Measurements from ENCODE around the gene DOK5.

DOK5 gene

DNA sequence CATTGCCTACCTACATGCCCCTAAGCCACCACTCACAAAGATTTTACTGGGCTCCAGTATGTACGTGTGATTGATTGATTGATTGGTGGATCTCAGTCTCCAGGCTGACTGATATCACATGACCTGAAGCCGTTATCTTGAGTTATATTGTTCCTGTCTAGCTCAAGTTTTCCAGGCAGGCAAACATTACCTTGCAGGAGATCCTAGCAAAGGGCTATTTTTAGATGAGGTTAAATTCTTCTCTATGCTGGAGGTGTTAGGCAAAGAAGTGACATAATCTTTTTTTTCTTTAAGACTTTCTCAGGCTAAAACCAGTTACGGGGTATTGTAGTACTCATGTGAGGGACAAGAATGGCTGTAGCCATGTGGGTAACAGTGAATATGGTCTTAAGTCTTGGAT lies 125.2 kb downstream of the DOK5 start:
- Histone ChIP-seq H3K9ac (ENCODE audit: low read length in 5 of 5) (no peak overlapping the region), H3K36me3 (ENCODE audit: control insufficient read depth in 5 of 5, insufficient read depth in 5 of 5, low read length in 5 of 5) (no peaks in the 10 kb centered on the region), H3K27me3 (ENCODE audit: control insufficient read depth in 5 of 5, insufficient read depth in 4 of 5, low read length in 5 of 5) (no peaks in the 10 kb centered on the region), H3K9me3 (ENCODE audit: control insufficient read depth in 5 of 5, low read length in 5 of 5) (peaks cover 0 to 2% (median 0%) of the 10 kb centered on the region in 5 donors), H3K4me1 (ENCODE audit: control insufficient read depth in 5 of 5, insufficient read depth in 5 of 5, low read length in 5 of 5) (no peaks in the 10 kb centered on the region), H3K4me3 (ENCODE audit: low read depth in 1 of 5, low read length in 5 of 5) (no peak overlapping the region), H3K27ac (ENCODE audit: low read depth, low read length) (no peak overlapping the region)

DNA sequence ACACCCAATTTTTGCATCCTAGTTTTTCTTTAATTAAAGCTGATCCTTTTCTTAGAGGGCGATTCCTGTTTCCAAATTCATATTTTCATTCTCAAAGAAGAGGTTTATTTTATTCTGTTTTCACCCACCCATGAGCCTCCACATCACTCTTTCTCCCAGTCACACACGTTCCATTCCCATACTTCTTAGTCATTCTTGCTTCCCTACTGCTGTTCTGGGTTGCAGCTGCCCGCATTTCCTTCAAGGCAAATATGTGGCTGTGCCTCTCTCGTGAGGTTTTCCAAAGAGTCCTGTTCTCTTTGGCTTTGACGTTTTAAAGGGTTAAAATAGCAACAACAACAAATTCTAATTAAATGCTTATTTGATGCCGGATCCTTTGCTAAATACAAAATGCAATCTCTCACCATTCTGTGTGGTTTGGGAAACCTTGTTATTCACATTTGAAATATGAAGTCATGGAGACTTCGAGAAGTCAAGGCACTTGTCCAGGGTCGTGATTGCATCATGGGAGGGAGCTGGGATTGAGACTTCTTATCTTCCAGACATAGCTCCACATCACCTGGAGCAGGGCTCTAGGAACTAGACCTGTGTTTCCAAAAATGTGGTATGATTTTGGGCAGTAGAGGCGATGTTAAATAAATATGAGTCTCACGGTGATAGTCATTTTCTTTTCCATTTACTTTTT lies 126.6 kb downstream of the DOK5 start:
- no peak overlapping the region for H3K4me3 ChIP-seq (ENCODE audit: low read depth in 1 of 5, low read length in 5 of 5)
- H3K27ac ChIP-seq (ENCODE audit: low read depth, low read length), result no peak overlapping the region
- peaks cover 0 to 2% (median 0%) of the 10 kb centered on the region in 5 donors for H3K9me3 ChIP-seq (ENCODE audit: control insufficient read depth in 5 of 5, low read length in 5 of 5)
- H3K9ac ChIP-seq (ENCODE audit: low read length in 5 of 5), result no peak overlapping the region
- H3K36me3 ChIP-seq (ENCODE audit: control insufficient read depth in 5 of 5, insufficient read depth in 5 of 5, low read length in 5 of 5), result no peaks in the 10 kb centered on the region
- no peaks in the 10 kb centered on the region for H3K27me3 ChIP-seq (ENCODE audit: control insufficient read depth in 5 of 5, insufficient read depth in 4 of 5, low read length in 5 of 5)
- peaks cover 0 to 3% (median 0%) of the 10 kb centered on the region in 5 donors for H3K4me1 ChIP-seq (ENCODE audit: control insufficient read depth in 5 of 5, insufficient read depth in 5 of 5, low read length in 5 of 5)

DNA sequence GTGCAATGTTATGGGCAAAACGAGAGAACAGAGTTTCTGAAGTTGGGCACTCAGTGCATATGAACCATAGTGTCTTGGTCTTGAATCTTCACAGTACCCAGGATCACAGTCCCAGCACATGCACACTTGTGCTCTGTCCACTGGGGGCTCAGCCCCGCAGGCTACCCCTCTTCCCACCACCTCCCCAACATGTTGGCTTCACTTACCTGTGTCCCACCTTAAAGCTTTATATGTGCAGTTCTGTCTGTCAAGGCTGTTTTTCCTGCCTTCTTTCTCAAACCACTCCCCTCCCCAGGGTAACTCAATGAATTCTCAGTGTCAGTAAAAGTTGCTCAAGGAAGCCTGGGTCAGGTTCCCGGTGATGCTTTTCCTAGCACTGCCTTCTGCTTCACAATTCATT lies 129.9 kb downstream of the DOK5 start:
- Histone ChIP-seq H3K9ac (ENCODE audit: low read length in 5 of 5) (no peak overlapping the region), H3K4me3 (ENCODE audit: low read depth in 1 of 5, low read length in 5 of 5) (no peak overlapping the region), H3K36me3 (ENCODE audit: control insufficient read depth in 5 of 5, insufficient read depth in 5 of 5, low read length in 5 of 5) (no peaks in the 10 kb centered on the region)

GRCh38 chr20:54606380-54606779 lies 131.0 kb downstream of the DOK5 start:
- H3K4me3 ChIP-seq (ENCODE audit: low read depth in 1 of 5, low read length in 5 of 5), result no peak overlapping the region
- H3K9ac ChIP-seq (ENCODE audit: low read length in 5 of 5), result no peak overlapping the region
- peaks cover 0 to 3% (median 0%) of the 10 kb centered on the region in 5 donors for H3K4me1 ChIP-seq (ENCODE audit: control insufficient read depth in 5 of 5, insufficient read depth in 5 of 5, low read length in 5 of 5)
- no peak overlapping the region for H3K27ac ChIP-seq (ENCODE audit: low read depth, low read length)
- no peaks in the 10 kb centered on the region for H3K27me3 ChIP-seq (ENCODE audit: control insufficient read depth in 5 of 5, insufficient read depth in 4 of 5, low read length in 5 of 5)
- no peaks in the 10 kb centered on the region for H3K9me3 ChIP-seq (ENCODE audit: control insufficient read depth in 5 of 5, low read length in 5 of 5)
- no peaks in the 10 kb centered on the region for H3K36me3 ChIP-seq (ENCODE audit: control insufficient read depth in 5 of 5, insufficient read depth in 5 of 5, low read length in 5 of 5)

More for the DNA sequence above, 129.9 kb downstream of the DOK5 start:
- H3K4me1 ChIP-seq (ENCODE audit: control insufficient read depth in 5 of 5, insufficient read depth in 5 of 5, low read length in 5 of 5), result peaks cover 0 to 3% (median 0%) of the 10 kb centered on the region in 5 donors
- no peak overlapping the region for H3K27ac ChIP-seq (ENCODE audit: low read depth, low read length)
- H3K27me3 ChIP-seq (ENCODE audit: control insufficient read depth in 5 of 5, insufficient read depth in 4 of 5, low read length in 5 of 5), result no peaks in the 10 kb centered on the region
- H3K9me3 ChIP-seq (ENCODE audit: control insufficient read depth in 5 of 5, low read length in 5 of 5), result peaks cover 0 to 2% (median 0%) of the 10 kb centered on the region in 5 donors

DNA sequence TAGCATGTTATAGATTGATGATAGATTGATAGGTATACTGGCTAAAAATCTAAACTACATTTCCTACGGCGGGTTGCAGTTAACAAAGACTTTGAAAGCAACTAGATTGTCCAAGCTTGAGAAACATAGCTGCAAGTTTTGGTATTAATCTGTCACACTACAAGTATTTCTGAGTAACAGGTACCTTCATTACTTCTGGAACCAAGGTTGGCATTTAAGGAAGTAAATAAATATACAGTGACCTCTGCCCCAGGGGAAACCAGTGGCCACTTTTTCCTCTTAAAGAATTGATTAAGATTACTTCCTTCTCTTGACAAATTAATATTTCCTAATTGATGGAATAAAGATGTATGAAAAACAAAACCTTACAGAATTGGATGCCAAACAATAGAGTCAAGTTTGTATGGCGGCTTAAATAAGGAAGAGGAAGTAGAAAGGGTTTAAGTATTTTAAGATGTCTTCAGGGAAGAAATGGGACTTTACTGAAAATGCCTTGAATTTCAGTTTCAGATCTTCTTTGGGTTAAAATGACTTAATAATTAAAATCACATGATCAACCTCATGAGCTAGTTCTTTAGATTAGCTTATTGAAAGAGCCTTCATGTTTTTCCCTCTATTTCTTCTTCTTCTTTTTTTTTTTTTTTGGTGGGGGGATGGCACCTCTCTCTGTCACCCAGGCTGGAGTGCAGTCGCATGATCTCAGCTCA lies 132.8 kb downstream of the DOK5 start:
- H3K36me3 ChIP-seq (ENCODE audit: control insufficient read depth in 5 of 5, insufficient read depth in 5 of 5, low read length in 5 of 5), result peaks cover 0 to 4% (median 0%) of the 10 kb centered on the region in 5 donors
- H3K4me3 ChIP-seq (ENCODE audit: low read depth in 1 of 5, low read length in 5 of 5), result no peak overlapping the region
- no peak overlapping the region for H3K9ac ChIP-seq (ENCODE audit: low read length in 5 of 5)
- H3K9me3 ChIP-seq (ENCODE audit: control insufficient read depth in 5 of 5, low read length in 5 of 5), result no peaks in the 10 kb centered on the region
- H3K4me1 ChIP-seq (ENCODE audit: control insufficient read depth in 5 of 5, insufficient read depth in 5 of 5, low read length in 5 of 5), result peaks cover 0 to 3% (median 0%) of the 10 kb centered on the region in 5 donors
- no peak overlapping the region for H3K27ac ChIP-seq (ENCODE audit: low read depth, low read length)
- no peaks in the 10 kb centered on the region for H3K27me3 ChIP-seq (ENCODE audit: control insufficient read depth in 5 of 5, insufficient read depth in 4 of 5, low read length in 5 of 5)

GRCh38 chr20:54608943-54609342 lies 133.6 kb downstream of the DOK5 start:
- Histone ChIP-seq H3K9ac (ENCODE audit: low read length in 5 of 5) (no peak overlapping the region), H3K27me3 (ENCODE audit: control insufficient read depth in 5 of 5, insufficient read depth in 4 of 5, low read length in 5 of 5) (no peaks in the 10 kb centered on the region), H3K4me3 (ENCODE audit: low read depth in 1 of 5, low read length in 5 of 5) (no peak overlapping the region), H3K9me3 (ENCODE audit: control insufficient read depth in 5 of 5, low read length in 5 of 5) (no peaks in the 10 kb centered on the region), H3K36me3 (ENCODE audit: control insufficient read depth in 5 of 5, insufficient read depth in 5 of 5, low read length in 5 of 5) (peaks cover 0 to 4% (median 0%) of the 10 kb centered on the region in 5 donors), H3K4me1 (ENCODE audit: control insufficient read depth in 5 of 5, insufficient read depth in 5 of 5, low read length in 5 of 5) (peaks cover 0 to 3% (median 0%) of the 10 kb centered on the region in 5 donors), H3K27ac (ENCODE audit: low read depth, low read length) (no peak overlapping the region)

GRCh38 chr20:54611708-54612412 lies 136.5 kb downstream of the DOK5 start:
- H3K36me3 ChIP-seq (ENCODE audit: control insufficient read depth in 5 of 5, insufficient read depth in 5 of 5, low read length in 5 of 5), result peaks cover 0 to 4% (median 0%) of the 10 kb centered on the region in 5 donors
- H3K9me3 ChIP-seq (ENCODE audit: control insufficient read depth in 5 of 5, low read length in 5 of 5), result no peaks in the 10 kb centered on the region
- H3K27me3 ChIP-seq (ENCODE audit: control insufficient read depth in 5 of 5, insufficient read depth in 4 of 5, low read length in 5 of 5), result no peaks in the 10 kb centered on the region
- H3K9ac ChIP-seq (ENCODE audit: low read length in 5 of 5), result no peak overlapping the region
- no peak overlapping the region for H3K27ac ChIP-seq (ENCODE audit: low read depth, low read length)
- no peaks in the 10 kb centered on the region for H3K4me1 ChIP-seq (ENCODE audit: control insufficient read depth in 5 of 5, insufficient read depth in 5 of 5, low read length in 5 of 5)
- no peak overlapping the region for H3K4me3 ChIP-seq (ENCODE audit: low read depth in 1 of 5, low read length in 5 of 5)

GRCh38 chr20:54618412-54618811 lies 143.0 kb downstream of the DOK5 start:
- Histone ChIP-seq H3K36me3 (ENCODE audit: control insufficient read depth in 5 of 5, insufficient read depth in 5 of 5, low read length in 5 of 5) (no peaks in the 10 kb centered on the region), H3K4me3 (ENCODE audit: low read depth in 1 of 5, low read length in 5 of 5) (no peak overlapping the region), H3K9ac (ENCODE audit: low read length in 5 of 5) (no peak overlapping the region), H3K9me3 (ENCODE audit: control insufficient read depth in 5 of 5, low read length in 5 of 5) (no peaks in the 10 kb centered on the region), H3K27me3 (ENCODE audit: control insufficient read depth in 5 of 5, insufficient read depth in 4 of 5, low read length in 5 of 5) (no peaks in the 10 kb centered on the region), H3K27ac (ENCODE audit: low read depth, low read length) (no peak overlapping the region), H3K4me1 (ENCODE audit: control insufficient read depth in 5 of 5, insufficient read depth in 5 of 5, low read length in 5 of 5) (no peaks in the 10 kb centered on the region)

DNA sequence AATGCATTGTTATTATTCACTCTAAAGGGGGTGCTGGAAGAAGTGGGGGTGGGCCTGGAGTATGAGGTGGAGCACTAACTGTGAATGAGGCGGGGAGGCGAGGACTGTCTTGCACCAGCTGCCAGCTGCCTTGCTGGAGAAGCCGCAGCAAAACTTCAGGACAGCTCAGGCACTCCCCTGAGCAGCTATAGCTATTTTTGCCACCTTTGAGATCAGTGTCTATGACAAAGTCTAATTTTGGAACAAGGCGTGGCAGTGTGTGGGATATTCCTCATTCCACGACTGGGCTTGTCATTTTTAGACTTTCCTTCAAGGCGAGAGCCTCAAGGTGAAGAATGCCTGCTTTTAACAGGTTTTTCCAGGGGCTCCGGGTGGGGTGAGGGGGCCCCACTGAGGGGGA lies 143.8 kb downstream of the DOK5 start:
- H3K4me1 ChIP-seq (ENCODE audit: control insufficient read depth in 5 of 5, insufficient read depth in 5 of 5, low read length in 5 of 5), result no peaks in the 10 kb centered on the region
- H3K9ac ChIP-seq (ENCODE audit: low read length in 5 of 5), result no peak overlapping the region
- no peaks in the 10 kb centered on the region for H3K36me3 ChIP-seq (ENCODE audit: control insufficient read depth in 5 of 5, insufficient read depth in 5 of 5, low read length in 5 of 5)

DNA sequence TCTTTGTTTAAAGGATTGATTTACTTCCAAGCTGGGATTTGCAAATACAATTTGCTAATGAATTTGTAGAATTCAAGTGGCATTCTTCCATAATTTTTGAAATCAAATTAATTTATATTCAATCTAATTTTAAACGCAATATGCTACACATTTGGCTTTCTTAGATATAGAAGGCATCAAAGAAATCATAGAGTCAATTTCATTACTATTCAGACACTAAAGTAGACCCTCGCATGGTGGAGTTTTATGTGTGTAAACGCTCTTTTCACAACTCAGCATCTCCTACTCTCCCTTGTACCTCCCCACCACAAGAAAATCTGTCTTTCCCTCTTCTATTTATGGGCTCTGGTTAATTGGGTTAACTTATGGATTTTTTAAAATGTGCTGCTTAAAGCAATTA lies 144.3 kb downstream of the DOK5 start:
- no peaks in the 10 kb centered on the region for H3K9me3 ChIP-seq (ENCODE audit: control insufficient read depth in 5 of 5, low read length in 5 of 5)
- no peak overlapping the region for H3K9ac ChIP-seq (ENCODE audit: low read length in 5 of 5)
- H3K27ac ChIP-seq (ENCODE audit: low read depth, low read length), result no peak overlapping the region
- H3K36me3 ChIP-seq (ENCODE audit: control insufficient read depth in 5 of 5, insufficient read depth in 5 of 5, low read length in 5 of 5), result no peaks in the 10 kb centered on the region
- H3K27me3 ChIP-seq (ENCODE audit: control insufficient read depth in 5 of 5, insufficient read depth in 4 of 5, low read length in 5 of 5), result no peaks in the 10 kb centered on the region
- H3K4me3 ChIP-seq (ENCODE audit: low read depth in 1 of 5, low read length in 5 of 5), result no peak overlapping the region
- H3K4me1 ChIP-seq (ENCODE audit: control insufficient read depth in 5 of 5, insufficient read depth in 5 of 5, low read length in 5 of 5), result no peaks in the 10 kb centered on the region

More for the DNA sequence above, 143.8 kb downstream of the DOK5 start:
- no peak overlapping the region for H3K4me3 ChIP-seq (ENCODE audit: low read depth in 1 of 5, low read length in 5 of 5)
- H3K27ac ChIP-seq (ENCODE audit: low read depth, low read length), result no peak overlapping the region
- H3K9me3 ChIP-seq (ENCODE audit: control insufficient read depth in 5 of 5, low read length in 5 of 5), result no peaks in the 10 kb centered on the region
- no peaks in the 10 kb centered on the region for H3K27me3 ChIP-seq (ENCODE audit: control insufficient read depth in 5 of 5, insufficient read depth in 4 of 5, low read length in 5 of 5)
